ES-I3 (cell line): Measurements from ENCODE around the gene MRPS15.
"Not testable (repeated sequence)": the region's sequence is repeated elsewhere in the genome, so short reads cannot be mapped to it uniquely, and the experiment has no call there.

Experiments
- H3K36me3 ChIP-seq: 2 replicates; pipeline ENCODE4 v1.6.1; 2013; ENCODE audit warnings: mild to moderate bottlenecking, low read length, control low read depth, moderate library complexity; ENCODE audit not compliant: insufficient read depth
- H3K4me1 ChIP-seq: 2 replicates; pipeline ENCODE4 v1.6.1; 2013; ENCODE audit warnings: mild to moderate bottlenecking, control low read depth, low read length; ENCODE audit not compliant: insufficient read depth
- H3K9ac ChIP-seq: 2 replicates; pipeline ENCODE4 v1.6.1; 2013; ENCODE audit warnings: low read depth, mild to moderate bottlenecking, low read length, moderate library complexity
- H3K9me3 ChIP-seq: 2 replicates; pipeline ENCODE4 v1.6.1; 2013; ENCODE audit warnings: mild to moderate bottlenecking, low read length, moderate library complexity; ENCODE audit not compliant: control insufficient read depth, insufficient read depth

MRPS15 gene

GRCh38 chr1:36463803-36464604 is at the start of gene MRPS15:
TSS of gene MRPS15 (minus strand) at chr1:36464384. CDS start at chr1:36464275, 109 bp downstream.
- Histone ChIP-seq H3K9me3 (no peaks in the 10 kb centered on the region), H3K4me1 (peaks cover 17% of the 10 kb centered on the region), H3K9ac (peak within 1 kb of the TSS; percentile 87), H3K36me3 (peaks cover 7% of the 10 kb centered on the region)

- Histone ChIP-seq H3K36me3 (no peaks in the 10 kb centered on the region), H3K9ac (no peak overlapping the region), H3K9me3 (no peaks in the 10 kb centered on the region), H3K4me1 (no peaks in the 10 kb centered on the region)
Measured at GRCh38 chr1:36512842-36513241, 48.7 kb upstream of the MRPS15 start.

DNA sequence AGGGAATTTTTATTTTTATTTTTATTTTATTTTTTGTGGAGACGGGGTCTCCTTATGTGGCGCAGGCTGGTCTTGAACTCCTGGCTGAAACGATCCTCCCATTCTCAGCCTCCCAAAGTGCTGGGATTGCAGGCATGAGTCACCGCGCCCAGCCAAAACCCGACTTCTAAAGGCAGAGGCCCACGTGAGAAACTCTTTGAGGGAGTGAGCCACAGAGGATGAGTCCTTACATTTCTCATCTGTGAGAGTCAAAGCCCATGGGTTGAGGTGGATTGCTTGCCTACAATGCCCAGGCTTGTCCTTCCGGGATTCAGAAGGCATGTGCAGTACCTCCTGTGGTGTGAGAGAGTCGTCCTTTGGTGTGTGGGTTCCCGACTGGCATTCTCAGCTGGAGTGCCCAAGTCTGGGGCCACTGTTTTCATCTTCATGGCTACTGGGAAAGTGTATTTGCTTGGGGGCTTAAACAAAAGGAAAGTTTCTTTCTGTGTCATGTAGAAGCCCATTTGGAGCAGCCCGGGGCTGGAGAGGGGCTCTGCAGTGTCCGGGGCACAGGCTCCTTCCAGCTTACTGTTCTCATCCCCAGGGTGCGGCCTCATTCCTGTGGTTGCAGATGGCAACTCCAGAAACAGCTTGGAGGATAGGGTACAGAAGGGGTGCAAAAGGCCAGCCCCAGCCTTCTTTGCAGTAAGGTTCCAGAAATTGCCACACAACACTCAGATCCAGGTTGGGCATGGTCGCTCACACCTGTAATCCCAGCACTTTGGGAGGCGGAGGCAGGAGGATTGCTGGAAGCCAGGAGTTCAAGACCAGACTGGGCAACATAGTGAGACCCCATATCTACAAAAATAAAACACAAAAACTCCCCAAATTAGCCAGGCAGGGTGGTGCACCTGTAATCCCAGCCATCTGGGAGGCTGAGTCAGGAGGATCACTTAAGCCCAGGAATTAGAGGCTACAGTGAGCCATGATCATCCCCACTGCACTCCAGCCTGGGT is 47.9 kb upstream of the MRPS15 start:
- Histone ChIP-seq H3K36me3 (no peaks in the 10 kb centered on the region), H3K4me1 (no peaks in the 10 kb centered on the region)

GRCh38 chr1:36511220-36511619 is 47.0 kb upstream of the MRPS15 start:
- not testable (repeated sequence) for H3K9me3 ChIP-seq, H3K4me1 ChIP-seq, H3K9ac ChIP-seq, H3K36me3 ChIP-seq

More for the DNA sequence above, 47.9 kb upstream of the MRPS15 start:
- H3K9ac ChIP-seq: no peak overlapping the region
- no peaks in the 10 kb centered on the region for H3K9me3 ChIP-seq

DNA sequence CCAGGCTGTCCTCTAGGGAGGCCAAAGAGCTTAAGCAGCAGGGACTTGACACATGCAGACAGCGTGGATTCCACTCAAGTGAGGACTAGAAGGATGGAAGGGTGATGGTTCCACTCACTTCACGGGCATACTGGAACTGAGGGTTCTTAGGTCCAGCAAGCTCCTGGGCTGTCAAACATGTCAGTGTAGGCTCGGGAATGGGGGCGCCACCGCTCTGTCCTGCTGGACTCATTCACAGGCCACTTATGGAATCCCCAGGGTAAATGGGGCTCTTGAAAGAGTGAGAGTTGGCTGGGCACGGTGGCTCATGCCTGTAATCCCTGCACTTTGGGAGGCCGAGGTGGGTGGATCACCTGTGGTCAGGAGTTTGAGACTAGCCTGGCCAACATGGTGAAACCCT is 46.2 kb upstream of the MRPS15 start:
- Histone ChIP-seq H3K4me1 (no peaks in the 10 kb centered on the region), H3K36me3 (no peaks in the 10 kb centered on the region), H3K9ac (no peak overlapping the region), H3K9me3 (no peaks in the 10 kb centered on the region)

- H3K9me3 ChIP-seq: no peaks in the 10 kb centered on the region
- H3K9ac ChIP-seq: no peak overlapping the region
- H3K36me3 ChIP-seq: no peaks in the 10 kb centered on the region
- H3K4me1 ChIP-seq: no peaks in the 10 kb centered on the region
Measured at GRCh38 chr1:36508257-36508656, 44.1 kb upstream of the MRPS15 start.

DNA sequence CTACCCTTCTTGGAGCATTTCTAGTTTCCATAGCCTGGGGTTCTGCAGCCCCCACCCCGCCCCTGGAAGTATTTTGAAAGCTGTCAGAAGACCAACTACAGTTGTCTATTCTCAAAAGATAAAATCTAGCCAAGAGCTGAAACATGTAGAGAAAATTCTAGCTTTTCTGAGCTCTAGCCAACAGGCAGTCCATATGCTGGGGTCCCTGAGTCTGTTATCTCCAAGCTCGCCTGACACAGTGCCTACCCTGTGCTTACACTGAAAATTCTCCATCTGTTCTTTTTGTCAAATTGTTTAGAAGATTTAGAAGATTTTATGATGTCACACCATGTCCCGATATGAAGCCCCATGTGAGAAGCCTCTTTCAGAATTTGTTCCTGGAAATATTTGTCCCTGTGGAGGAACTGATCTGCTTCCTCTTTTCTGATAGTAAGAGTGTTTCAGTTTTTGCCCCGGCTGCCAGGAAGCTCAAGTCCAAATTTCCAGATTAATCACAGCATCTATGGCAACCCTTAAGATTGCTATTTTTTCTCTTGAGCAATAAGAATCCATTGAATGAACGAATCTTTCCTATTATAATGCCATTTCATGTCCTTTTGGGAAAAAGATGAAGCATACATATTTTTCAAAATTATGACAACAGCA is 42.2 kb upstream of the MRPS15 start:
- no peaks in the 10 kb centered on the region for H3K4me1 ChIP-seq
- H3K36me3 ChIP-seq: no peaks in the 10 kb centered on the region
- H3K9me3 ChIP-seq: no peaks in the 10 kb centered on the region
- H3K9ac ChIP-seq: no peak overlapping the region

GRCh38 chr1:36503733-36504132 is 39.5 kb upstream of the MRPS15 start:
- H3K4me1 ChIP-seq: no peaks in the 10 kb centered on the region
- H3K36me3 ChIP-seq: no peaks in the 10 kb centered on the region
- H3K9me3 ChIP-seq: no peaks in the 10 kb centered on the region
- H3K9ac ChIP-seq: no peak overlapping the region; the same call in 1 of the 2 replicates

- no peak overlapping the region for H3K9ac ChIP-seq
- no peaks in the 10 kb centered on the region for H3K4me1 ChIP-seq
- no peaks in the 10 kb centered on the region for H3K9me3 ChIP-seq
- no peaks in the 10 kb centered on the region for H3K36me3 ChIP-seq
Measured at GRCh38 chr1:36503159-36503558, 39.0 kb upstream of the MRPS15 start.

DNA sequence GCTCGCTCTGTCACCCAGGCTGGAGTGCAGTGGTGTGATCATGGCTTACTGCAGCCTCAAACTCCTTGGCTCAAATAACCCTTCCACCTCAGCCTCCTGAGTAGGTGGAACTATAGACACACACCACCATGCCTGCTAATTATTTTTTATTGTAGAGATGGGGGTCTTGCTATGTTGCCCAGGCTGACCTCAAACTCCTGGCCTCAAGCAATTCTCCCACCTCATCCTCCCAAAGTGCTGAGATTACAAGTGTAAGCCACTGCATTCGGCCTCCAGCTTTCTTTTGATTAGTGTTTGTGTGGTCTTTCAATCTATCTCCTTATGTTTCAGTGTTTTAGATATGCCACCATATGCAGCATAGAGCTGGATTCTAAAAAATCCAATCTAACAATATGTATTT is 38.4 kb upstream of the MRPS15 start:
- Histone ChIP-seq H3K4me1 (no peaks in the 10 kb centered on the region), H3K9me3 (no peaks in the 10 kb centered on the region), H3K36me3 (no peaks in the 10 kb centered on the region), H3K9ac (no peak overlapping the region)

DNA sequence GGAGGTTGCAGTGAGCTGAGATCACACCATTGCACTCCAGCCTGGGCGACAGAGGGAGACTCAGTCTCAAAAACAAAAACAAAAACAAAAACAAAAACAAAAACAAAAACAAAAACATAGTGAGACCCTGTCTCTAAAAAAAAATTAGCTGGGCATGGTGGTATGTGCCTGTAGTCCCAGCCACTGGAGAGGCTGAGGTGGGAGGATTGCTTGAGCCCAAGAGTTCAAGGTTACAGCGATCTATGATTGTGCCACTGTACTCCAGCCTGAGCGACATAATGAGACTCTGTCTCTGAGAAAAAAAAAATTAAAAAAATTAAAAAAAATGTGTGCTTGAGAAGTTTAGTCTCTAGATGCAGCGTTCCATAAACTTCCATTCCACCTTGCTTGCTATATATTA is 37.7 kb upstream of the MRPS15 start:
- not testable (repeated sequence) for H3K36me3 ChIP-seq, H3K9me3 ChIP-seq, H3K4me1 ChIP-seq, H3K9ac ChIP-seq

GRCh38 chr1:36497207-36497606 is 33.0 kb upstream of the MRPS15 start:
- H3K9ac ChIP-seq: no peak overlapping the region
- H3K9me3 ChIP-seq: no peaks in the 10 kb centered on the region
- no peaks in the 10 kb centered on the region for H3K36me3 ChIP-seq
- no peaks in the 10 kb centered on the region for H3K4me1 ChIP-seq

DNA sequence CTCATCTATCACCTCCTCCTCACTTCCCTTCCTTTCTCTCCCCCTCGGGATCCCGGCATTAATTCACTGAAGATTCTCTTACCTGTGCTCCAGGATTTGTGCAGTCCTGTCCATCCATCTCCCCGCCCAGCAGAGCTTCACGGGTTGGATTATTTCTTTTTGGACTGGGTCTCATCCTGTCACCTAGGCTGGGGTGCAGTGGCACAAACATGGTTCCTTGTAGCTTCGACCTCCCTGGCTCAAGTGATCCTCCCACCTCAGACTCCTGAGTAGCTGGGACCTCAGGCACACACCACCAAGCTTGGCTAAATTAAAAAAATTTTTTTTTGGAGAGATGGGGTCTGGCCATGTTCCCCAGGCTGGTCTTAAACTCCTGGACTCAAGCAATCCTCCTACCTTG is 30.8 kb upstream of the MRPS15 start:
- no peaks in the 10 kb centered on the region for H3K36me3 ChIP-seq
- H3K9ac ChIP-seq: no peak overlapping the region
- H3K4me1 ChIP-seq: no peaks in the 10 kb centered on the region

DNA sequence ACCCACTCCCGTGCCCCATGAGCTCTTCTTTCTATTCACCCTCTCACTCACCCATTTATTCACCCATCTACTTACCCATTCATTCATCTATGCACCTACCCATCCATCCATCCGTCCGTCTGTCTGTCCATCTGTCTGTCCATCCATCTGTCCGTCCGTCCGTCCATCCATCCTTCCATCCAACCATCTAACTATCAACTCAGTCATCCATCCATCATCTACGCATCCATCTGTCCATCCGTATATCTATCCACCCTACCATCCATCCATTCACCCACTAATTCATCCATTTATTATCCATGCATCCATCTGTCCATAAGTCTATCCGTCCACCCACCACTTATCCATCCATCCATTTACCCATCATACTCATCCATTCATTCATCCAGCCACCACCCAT is 29.3 kb upstream of the MRPS15 start:
- Histone ChIP-seq H3K9ac (no peak overlapping the region), H3K9me3 (no peaks in the 10 kb centered on the region), H3K36me3 (no peaks in the 10 kb centered on the region), H3K4me1 (no peaks in the 10 kb centered on the region)

More for the DNA sequence above, 30.8 kb upstream of the MRPS15 start:
- no peaks in the 10 kb centered on the region for H3K9me3 ChIP-seq
